GM19463 (cell line): ENCODE results near the gene EXOC6.
"Not testable (repeated sequence)": the region's sequence is repeated elsewhere in the genome, so short reads cannot be mapped to it uniquely, and the experiment has no call there.

Experiments
- ATAC-seq: cut with Tn5 transposase; IDR thresholded peaks from one replicate; pipeline ENCODE4 v1.9.1; 2021; ENCODE audit warnings: mild to moderate bottlenecking, moderate library complexity; ENCODE audit not compliant: unreplicated experiment

Gene EXOC6

GRCh38 chr10:92937876-92938275, 89.6 kb downstream of the EXOC6 start:
- no peak for ATAC-seq

GRCh38 chr10:92938841-92939240, 90.5 kb downstream of the EXOC6 start:
- no peak for ATAC-seq

- no peak for ATAC-seq
Measured at GRCh38 chr10:92942226-92942625, 93.9 kb downstream of the EXOC6 start.

- ATAC-seq, result no peak
Measured at GRCh38 chr10:92946491-92946890, 98.2 kb downstream of the EXOC6 start.

- ATAC-seq, result not testable (repeated sequence)
Measured at GRCh38 chr10:92952573-92952972, 104.3 kb downstream of the EXOC6 start.

- ATAC-seq, result no peak
Measured at GRCh38 chr10:92957223-92958010, 109.1 kb downstream of the EXOC6 start.

- ATAC-seq, result no peak
Measured at GRCh38 chr10:92961638-92962037, 113.3 kb downstream of the EXOC6 start.

GRCh38 chr10:92965314-92965713, 117.0 kb downstream of the EXOC6 start:
- no peak for ATAC-seq

- ATAC-seq, result no peak
Measured at GRCh38 chr10:92967641-92968040, 119.3 kb downstream of the EXOC6 start.

GRCh38 chr10:92969151-92969550, 120.8 kb downstream of the EXOC6 start:
- no peak for ATAC-seq

GRCh38 chr10:92970301-92971070, 122.2 kb downstream of the EXOC6 start:
- ATAC-seq, result no peak

- no peak for ATAC-seq
Measured at GRCh38 chr10:92972066-92972870, 123.9 kb downstream of the EXOC6 start.

- no peak for ATAC-seq
Measured at GRCh38 chr10:92972886-92973285, 124.6 kb downstream of the EXOC6 start.

- not testable (repeated sequence) for ATAC-seq
Measured at GRCh38 chr10:92976278-92976677, 128.0 kb downstream of the EXOC6 start.

GRCh38 chr10:92989250-92989649, 140.9 kb downstream of the EXOC6 start:
- no peak for ATAC-seq

GRCh38 chr10:92990615-92991014, 142.3 kb downstream of the EXOC6 start:
- no peak for ATAC-seq

GRCh38 chr10:92991513-92991912, 143.2 kb downstream of the EXOC6 start:
- no peak for ATAC-seq

GRCh38 chr10:92993699-92994272, 145.5 kb downstream of the EXOC6 start:
- ATAC-seq, result no peak

- no peak for ATAC-seq
Measured at GRCh38 chr10:92995509-92995908, 147.2 kb downstream of the EXOC6 start.

GRCh38 chr10:92997620-92998019, 149.3 kb downstream of the EXOC6 start:
- no peak for ATAC-seq

- ATAC-seq, result no peak
Measured at GRCh38 chr10:92999191-92999590, 150.9 kb downstream of the EXOC6 start.
